Superior temporal gyrus (tissue), 1 donor: ENCODE results near the gene DENND1A.

Experiments
- DNase-seq: peaks from one replicate; pipeline ENCODE4 v3.0.0-alpha.2; 2016; ENCODE audit errors: extremely low spot score

Gene DENND1A

GRCh38 chr9:123395276-123395688, 534.6 kb downstream of the DENND1A start:
- no peak for DNase-seq

- DNase-seq = no peak
Measured at GRCh38 chr9:123394291-123395235, 535.4 kb downstream of the DENND1A start.

- no peak for DNase-seq
Measured at GRCh38 chr9:123392802-123393201, 537.1 kb downstream of the DENND1A start.

DNA sequence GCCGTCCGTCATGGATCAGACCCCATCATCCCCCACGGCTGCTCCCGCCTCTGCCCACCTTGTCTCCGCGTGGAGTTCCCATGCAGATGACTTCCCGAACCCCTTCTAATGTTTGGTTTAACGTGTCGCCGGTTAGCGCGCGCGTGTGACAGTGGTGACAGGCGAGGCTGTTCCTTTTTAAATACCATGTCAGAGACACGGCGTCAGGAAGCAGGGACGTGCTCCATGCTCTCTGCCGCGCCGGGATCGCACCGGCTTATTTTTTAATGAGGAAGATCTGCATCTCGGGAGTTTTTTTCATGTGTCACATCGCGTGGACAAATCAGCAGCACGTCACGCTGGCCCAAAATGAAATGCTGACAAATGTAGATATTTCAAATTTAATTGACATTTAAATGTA, 538.0 kb downstream of the DENND1A start:
- no peak for DNase-seq

GRCh38 chr9:123391233-123391632, 538.7 kb downstream of the DENND1A start:
- DNase-seq = no peak

GRCh38 chr9:123390337-123391135, 539.4 kb downstream of the DENND1A start:
- no peak for DNase-seq

DNA sequence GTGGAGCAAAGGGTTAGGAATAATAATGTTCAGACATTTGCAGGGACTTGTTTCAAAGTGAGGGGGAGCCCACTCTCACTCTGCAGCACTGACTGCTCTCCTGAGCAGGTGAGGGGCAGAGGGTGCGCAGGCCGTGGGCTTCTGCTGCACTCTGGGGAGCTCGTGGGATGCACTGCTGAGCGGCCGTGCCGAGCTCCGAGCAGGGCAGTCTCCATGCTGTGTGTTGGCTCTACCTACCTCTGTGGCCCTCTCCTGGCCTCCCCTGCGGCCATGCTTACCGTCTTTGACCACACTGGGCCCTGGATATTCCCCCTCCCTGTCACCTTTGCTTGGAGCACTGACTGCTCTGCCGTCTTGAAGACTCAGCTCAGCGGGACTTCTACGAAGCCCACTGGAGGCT, 540.2 kb downstream of the DENND1A start:
- DNase-seq = no peak

GRCh38 chr9:123389070-123389469, 540.9 kb downstream of the DENND1A start:
- DNase-seq = no peak

- DNase-seq = no peak
Measured at GRCh38 chr9:123387686-123388085, 542.2 kb downstream of the DENND1A start.

DNA sequence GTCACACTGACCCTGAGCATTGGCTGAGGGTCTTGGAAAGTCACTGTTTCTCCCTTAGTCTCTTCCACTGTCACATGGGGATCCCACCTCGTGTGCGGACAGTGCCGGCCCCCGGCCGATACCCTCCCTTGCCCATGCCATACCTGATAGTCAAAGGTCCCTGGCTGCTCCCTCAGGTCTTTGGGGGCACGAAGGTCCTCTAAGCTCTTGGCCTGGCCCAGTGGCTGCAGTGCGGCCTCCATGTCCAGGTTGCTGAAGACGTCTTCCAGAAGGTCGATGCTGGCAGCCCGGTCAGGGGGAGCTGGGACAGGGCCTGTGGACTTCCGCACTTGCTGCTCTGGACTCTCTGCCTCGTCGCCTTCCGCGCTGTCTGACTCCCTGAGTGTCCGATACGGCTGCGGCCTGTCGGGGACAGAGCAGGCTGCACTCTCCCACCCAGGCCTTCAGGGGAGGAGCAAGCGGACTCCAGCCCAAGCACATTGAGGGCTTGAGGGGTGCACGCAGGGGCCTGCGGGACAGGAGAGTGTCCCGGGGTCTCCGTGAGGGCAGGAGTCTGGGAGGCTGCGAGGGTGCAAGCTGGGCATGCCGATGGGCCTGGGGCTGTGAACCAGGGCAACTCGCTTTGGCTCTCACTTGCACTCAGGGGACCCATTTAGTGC, 546.3 kb downstream of the DENND1A start:
- DNase-seq = no peak

GRCh38 chr9:123382653-123383511, 547.0 kb downstream of the DENND1A start:
- DNase-seq = peak; percentile 26

DNA sequence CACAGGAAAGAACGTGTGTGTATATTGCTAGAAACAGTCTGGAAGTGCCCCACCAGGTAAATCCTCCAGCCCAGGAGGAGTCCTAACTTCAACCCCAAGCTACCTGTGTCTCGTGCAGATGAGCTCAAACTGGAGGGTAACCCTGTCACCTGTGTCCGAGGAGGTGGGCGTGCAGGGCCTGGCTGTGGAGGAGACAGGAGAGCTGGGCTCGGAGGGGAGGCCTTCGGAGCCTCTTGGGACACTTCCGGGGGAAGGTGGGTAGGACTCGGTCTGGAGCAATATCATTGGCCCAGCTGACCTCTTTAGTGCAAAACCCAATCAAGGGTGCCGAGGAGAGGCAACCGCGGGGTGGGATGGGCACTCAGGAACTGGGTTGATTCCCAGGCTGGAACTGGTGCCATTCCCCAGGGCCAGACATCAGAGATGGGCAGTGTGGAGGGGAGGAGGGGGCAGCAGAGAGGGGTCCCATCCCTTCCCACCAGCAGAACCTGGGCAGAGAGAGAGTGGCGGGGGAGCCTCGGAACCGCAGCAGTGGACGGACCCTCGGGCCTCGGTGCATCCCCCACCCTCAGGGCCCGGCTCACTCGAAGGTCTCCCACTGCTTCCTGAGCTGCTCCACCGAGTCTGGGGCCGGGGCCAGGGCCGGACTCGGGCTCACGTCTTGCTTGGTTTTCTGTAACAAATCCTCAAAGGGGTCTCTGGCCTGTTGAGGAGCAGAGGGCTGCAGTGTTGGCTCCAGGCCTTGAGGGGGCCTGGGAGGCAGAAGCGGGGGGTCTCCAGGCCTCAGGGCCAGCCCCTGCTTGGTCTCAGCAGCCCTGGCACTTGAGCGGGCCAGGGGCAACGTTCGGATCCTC, 548.8 kb downstream of the DENND1A start:
- DNase-seq = no peak

- DNase-seq = no peak
Measured at GRCh38 chr9:123378956-123379660, 550.8 kb downstream of the DENND1A start.

GRCh38 chr9:123378025-123378424, 551.9 kb downstream of the DENND1A start:
- no peak for DNase-seq

DNA sequence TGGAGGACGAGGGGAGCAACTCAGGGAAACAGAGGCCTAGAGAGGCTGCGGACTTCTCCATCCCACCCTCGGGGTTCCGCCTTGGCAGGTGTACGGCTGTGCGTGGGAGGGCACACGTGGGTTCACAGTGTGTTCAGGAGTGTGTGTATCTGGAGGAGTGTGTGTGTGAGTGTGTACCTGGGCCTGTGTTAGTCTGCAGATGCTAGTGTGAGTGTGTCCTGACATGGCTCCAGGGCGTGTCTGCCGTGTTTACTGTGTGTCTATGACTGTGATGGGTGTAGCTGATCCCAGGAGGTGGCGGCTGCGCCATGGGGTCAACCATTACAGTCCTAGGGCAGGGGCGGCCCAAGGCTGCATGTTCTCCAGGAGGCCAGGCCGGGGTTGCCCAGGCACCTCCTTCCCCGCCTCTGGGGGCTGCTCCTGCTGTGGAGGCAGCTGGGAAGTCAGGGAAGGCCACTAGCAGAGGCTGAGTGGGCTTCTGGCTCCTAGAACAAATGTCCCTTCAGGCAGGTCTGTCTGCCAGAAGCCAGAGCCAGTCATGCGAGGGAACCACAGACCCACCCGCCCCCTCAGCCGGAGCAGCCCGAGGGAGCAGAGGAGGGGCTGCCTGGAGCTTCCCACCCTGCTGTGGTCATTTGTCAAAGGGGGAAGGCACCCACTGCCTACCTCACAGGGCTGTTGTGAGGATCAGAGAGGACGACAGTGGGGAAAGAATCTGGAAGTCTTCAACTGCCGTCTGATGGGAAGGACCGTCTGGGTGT, 552.5 kb downstream of the DENND1A start:
- DNase-seq = no peak

DNA sequence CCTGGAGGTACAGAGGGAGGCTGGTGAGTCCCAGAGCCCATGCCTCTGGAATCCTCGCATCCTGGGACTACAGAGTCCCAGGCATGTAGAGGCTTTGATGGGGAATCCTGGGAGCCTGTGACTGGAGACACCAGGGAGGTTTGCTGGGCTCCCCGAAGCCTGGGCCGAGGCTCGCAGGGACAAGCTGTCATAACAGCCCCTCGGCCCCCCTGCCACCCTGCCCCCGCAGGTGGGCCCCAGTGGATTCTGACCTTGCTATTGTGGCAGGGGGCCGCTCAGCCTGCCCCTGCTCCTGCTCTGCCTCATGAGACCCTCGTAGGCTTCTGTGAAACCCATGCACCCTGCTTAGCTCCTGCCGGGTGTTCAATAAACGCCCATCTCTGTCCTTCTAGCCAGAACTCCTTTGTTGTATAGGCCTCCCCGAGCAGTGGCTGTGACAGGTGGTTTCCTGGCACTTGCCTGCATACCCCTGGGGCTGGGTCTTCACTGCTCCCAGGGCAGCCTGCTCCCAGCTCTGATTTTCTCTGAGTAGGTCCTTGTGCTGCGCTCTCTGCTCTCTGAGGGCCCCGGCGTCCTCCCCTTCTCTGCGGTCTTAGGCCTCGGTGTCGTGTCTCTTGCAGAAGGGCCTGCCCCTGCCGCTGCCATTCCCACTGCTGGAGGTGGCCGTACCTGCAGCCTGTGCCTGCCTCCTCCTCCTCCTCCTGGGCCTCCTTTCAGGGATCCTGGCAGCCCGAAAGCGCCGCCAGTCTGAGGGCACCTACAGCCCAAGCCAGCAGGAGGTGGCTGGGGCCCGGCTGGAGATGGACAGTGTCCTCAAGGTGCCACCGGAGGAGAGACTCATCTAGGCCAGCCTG, 553.5 kb downstream of the DENND1A start:
- no peak for DNase-seq

DNA sequence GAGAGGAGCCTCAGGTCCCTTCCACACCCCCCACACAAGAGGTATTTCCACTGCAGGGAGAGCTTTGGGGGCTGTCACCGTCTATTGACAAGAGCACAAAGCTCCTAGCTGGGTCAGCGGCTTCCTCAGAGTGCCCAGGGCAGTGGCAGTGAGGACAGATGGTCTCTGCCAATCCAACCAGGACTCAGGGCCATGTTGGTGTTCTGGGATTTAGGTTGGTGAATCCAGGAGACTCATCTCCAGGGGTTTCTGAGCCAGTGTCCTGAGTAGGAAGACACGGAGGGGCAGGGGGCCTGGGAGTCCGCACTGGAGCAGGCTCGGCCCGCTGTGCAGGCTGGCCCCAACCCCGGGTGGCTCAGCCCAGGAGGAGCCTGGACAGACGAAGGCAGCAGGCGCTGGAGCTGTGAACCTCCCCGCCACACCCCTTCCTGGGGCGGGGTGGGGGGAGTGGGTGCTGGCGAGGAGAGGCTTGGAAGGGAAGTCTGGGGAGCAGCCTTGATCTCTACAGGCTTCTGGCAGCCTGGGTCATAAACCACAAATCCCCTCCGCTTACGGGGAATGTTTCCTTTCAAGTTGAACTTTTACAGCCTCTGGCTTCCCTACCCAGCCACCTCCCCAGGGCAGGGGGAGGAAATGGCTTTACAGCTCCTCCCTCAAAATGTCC, 554.3 kb downstream of the DENND1A start:
- DNase-seq = no peak
